Activated T-cell treated with anti-CD3 and anti-CD28 coated beads for 24 hours (primary cell): ENCODE results near the gene LCORL.
"Not testable (repeated sequence)": the region's sequence is repeated elsewhere in the genome, so short reads cannot be mapped to it uniquely, and the experiment has no call there.

Experiments used
- DNase-seq: peaks from one replicate; pipeline ENCODE4 v3.0.0-alpha.2; 2020; ENCODE audit warnings: low read depth

Gene LCORL

DNA sequence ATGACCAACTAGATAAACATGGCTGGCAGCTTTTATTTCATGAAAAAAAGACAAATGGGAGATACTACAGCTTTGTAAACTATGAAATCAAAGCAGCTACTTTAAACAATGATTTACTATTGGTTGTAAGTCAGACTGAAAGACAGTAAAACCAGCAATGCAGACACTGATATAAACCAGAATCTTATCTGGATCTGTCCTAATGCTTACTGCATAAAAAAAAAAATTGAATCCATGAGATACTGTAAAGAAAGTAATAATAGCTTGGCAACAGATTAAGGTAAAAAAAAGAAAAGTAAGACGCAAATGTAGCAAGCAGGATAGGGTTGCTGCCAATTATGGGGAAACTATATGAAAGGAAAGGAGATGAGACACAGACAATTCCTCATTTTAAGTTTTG lies 7.3 kb downstream of the LCORL start:
- no peak for DNase-seq

DNA sequence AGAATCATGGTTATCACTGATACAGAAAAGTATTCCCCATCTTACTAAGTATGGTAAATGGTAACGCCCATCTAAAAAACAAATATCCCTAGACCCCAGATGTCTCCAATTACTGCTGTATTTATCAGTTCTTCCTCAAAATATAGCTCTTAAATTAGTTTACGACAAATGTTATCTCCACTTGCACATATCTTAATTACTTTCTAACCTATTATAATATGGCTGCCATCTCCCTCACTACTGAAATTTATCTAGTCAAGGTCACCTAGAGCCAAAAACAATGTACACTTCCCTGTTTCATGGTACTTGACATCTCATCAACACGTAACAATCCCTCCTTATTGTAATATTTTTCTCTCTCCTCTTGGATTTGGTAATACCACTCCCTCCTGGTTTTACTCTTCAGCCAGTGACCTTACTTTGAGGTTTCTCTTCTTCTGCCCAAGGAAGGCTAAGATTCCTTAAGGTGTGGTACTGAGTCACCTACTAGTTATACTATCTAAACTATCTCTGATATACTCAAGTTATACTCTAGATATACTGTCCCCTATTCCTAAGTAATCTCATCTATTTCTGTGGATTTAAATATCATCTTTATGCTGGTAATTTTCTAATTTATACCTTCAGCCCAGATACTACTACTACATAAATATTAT lies 8.6 kb downstream of the LCORL start:
- no peak for DNase-seq

DNA sequence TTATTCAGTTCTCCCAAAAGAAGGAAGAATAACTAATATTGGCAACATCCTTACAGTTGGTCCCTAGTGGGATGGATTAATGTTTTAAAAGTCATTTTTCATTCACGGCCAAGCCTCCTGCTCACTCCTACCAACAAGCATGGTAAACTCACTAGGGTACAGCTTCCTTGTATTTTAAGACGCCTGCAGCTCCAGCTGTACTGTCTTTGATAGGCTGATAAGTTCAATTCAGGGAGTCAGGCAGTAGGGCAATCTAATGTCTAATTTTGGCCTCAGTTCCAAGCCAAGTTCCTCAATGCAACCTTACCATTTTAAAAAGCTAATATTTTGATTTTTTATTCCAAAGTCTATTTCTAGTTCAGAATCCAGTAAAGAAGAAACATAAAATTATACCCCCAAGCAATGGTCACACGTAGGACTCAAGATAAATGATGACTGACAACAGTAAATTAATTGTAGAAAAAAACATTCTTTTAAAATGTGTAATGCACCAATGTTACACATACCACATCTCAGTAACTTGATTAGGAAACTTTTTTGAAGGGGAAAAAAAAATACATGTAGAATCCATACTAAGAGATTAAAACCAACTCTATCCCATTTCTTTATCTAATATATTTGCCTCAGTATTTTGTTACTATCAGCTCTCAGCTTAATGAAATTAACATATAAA lies 9.3 kb downstream of the LCORL start:
- DNase-seq = no peak

DNA sequence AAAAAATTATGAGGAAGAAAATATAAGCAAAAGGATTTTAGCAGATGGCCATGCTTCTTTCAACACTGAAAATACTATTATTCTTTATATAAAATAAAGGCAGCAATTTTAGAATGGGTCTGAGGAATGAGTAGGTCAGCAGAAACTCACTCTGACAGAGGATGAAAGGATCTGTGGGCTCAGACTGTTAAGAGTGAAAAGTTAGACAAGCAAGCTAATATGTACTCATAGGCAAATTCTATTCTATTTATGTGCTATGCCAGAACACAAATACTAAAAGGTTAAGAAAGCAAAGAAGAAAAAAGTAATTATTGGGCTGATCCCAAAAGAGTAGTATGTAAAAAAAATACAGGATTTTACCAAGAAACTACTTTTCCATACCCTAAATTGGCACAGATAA lies 13.9 kb downstream of the LCORL start:
- no peak for DNase-seq

DNA sequence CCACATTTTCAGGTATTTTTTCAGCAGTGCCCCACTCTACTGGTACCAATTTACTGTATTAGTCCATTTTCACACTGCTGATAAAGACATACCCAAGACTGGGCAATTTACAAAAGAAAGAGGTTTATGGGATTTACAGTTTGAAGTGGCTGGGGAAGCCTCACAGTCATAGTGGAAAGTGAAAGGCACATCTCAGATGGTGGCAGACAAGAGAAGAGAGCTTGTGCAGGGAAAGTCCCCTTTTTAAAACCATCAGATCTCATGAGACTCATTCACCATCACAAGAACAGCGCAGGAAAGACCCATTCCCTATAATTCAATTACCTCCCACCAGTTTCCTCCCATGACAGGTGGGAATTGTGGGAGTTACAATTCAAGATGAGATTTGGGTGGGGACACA lies 15.1 kb downstream of the LCORL start:
- DNase-seq = not testable (repeated sequence)

DNA sequence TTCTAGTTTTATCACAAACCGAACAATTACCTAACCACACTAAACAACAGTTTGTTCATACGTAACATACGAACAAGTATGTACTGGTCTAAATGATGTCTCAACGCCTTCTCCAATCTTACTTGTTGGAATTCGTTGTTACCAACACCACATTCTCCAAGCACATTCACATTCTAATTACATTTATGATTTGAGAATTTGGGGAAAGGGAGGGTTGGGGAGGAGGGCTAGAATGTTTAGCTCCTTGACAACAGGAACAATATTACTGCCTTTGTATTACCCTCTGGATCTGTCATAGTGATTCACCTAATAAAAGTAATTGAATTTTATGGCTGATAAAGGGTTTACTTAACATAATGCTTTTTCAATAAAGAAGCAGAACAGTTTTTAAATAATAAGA lies 24.4 kb downstream of the LCORL start:
- no peak for DNase-seq

DNA sequence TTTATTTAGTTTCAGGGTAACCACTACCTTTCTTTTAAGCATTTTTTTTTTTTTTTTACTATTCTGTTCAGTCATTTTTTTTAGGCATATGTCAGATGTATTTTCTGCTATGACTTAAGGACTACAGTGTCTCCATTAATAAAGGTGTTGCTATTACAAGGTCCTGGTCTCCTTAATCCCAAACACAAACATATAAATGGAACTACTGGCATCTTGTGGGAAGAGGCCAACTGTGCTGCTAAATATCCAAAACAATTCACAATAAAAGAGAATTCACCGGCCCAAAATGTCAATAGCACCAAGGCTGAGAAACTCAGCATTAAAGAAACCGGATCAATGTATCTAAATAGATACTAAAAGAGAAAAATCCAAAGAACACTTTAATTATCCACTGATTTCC lies 26.4 kb downstream of the LCORL start:
- no peak for DNase-seq

DNA sequence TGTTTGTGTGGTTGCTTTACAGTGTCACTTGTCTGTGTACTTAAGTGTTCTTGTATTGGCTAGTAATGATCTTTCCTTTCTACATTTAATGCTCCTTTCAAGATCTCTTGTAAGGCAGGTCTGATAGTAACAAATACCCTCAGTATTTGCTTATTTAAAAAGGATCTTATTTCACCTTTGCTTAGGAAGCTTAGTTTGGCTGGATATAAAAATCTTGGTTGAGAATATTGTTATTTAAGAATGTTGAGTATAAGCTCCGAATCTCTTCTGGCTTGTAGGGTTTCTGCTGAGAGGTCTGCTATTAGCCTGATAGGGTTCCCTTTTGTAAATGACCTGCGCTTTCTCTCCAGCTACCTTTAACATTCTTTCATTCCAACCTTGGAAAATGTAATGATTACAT lies 35.7 kb downstream of the LCORL start:
- DNase-seq = no peak

DNA sequence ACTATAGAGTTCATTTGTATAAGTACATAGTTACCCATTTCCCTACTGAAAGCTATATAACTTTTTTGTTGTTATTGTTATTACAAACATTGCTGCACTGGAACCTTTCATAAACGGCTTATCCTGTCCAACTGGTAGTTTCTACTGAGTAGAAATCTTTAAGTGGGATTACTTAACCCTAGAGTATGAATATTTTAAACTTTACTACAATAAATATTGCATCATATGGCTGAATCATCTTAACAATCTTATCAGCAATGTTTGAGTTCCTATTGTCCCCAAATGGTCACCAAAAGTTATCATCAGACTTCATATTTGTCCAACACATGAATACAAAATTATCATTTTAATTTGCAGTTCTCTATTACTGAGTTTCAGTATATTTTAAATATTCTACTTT lies 40.5 kb downstream of the LCORL start:
- DNase-seq = no peak

DNA sequence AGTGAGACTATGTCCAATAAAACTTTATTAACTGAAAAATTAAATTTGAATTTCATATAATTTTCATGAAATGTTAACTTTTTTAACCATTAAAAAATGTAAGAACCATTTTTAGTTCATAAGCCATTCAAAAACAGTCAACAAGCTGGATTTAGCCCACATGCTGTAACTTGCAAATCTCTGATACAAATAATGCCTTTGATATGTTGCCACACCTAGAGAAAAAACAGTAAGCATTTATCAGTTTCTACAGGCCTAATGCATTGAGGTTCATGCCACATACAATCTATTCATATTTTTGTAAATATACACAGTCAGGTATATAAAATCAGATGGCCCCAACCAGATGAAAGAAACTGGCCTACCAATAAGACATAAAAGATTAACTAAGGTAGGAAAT lies 52.8 kb downstream of the LCORL start:
- DNase-seq = no peak

DNA sequence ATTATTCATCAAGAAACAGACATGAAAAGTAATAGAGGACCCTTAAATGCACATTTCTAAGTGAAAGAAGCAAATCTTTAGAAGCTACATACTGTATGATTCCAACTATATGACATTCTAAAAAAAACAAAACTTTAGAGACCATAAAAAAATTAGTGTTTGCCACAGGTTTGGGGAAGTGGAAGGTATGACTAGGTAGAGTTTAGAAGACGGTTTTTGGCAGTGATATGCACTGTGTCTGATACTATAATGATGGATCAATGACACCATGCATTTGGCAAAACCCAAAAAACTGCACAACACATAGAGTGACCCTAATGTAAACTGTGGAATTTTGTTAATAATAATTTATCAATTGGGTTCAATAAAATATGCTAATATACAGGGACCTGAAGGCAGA lies 54.5 kb downstream of the LCORL start:
- DNase-seq = no peak

DNA sequence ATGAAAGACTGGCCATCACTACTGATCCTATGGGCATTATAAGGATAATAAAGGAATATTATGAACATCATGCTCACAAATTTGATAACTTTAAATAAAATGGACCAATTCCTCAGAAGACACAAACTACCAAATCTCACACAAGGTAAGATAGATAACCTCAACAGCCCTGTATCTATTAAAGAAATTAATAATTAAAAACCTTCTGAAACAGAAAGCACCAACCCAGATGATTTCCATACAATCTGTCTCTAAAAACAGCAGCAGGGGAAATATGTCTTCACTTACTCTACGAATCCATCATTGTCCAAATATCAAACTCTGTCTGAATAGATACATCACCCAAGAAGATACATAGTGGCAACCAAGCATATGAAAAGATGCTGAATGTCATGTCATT lies 55.2 kb downstream of the LCORL start:
- DNase-seq = no peak

DNA sequence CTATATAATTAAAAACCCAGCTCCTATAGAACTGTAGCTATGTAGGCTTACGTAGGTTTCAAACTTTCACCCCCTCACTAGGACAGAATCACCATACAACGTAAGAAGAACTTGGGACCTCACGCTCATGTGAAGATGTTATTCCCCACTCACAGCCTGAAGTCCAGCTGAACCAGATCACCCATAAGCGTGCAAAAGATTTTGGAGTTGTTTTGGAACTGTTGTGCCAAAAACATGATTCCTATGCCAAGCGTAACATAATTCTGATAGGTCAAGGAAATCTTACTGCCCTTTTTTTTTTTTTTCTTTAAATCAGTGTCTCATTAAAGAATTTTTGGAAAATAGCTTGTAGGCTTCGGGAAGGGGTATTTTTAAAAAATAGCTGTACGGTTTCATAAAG lies 57.0 kb downstream of the LCORL start:
- DNase-seq = no peak

DNA sequence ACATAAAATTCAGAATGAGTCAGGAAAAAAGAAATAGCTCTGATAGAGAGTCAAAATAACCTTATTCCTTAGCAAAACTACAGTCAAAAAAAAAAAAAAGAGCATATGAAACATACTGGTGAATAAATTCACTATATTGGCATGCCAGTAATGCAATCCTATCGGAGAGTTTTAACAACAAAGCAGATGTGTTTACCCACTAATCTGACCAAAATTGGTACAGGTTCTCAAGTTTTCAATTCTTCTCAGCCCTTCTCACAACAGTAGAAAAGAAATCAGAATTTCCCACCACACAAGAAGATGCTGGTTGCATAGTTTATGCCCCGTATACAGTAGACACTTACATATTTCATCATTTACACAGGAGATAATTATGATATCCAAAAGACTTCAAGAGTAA lies 59.4 kb downstream of the LCORL start:
- DNase-seq = no peak

DNA sequence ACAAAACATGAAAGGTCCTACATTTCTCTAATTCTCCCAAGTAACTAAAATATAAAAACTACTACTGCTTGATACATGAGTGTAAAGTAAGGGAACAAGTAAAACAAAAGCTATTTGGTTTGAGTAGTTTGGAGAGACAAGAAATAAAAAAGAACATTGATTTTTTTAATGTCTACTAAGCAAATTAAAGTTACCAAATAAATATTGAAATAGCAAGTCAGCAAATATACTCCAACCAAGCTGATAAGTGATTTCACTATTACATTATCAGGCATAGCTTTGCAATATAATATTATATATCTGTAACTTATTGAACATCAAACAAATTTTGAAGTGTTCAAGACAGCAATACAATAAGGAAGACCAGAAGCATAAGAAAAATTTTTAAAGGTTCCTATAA lies 60.3 kb downstream of the LCORL start:
- no peak for DNase-seq

DNA sequence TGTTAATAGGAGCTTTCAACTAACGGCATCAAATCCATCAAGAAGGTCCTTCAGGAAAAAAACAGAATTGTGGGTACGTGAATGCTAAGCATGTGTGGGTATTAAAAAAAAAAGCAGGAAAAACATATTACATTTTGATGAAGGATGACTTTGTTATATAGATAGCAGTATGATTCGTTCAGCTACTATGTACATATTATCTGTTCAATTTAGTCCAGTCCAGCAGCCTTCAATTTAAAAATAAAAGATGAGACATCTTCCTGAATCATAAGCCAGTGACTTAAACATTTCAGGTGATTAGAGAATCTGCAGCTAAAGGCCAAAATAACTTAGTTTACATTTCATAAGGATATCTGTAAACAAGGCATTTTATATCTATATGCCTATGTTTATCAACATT lies 63.4 kb downstream of the LCORL start:
- no peak for DNase-seq

DNA sequence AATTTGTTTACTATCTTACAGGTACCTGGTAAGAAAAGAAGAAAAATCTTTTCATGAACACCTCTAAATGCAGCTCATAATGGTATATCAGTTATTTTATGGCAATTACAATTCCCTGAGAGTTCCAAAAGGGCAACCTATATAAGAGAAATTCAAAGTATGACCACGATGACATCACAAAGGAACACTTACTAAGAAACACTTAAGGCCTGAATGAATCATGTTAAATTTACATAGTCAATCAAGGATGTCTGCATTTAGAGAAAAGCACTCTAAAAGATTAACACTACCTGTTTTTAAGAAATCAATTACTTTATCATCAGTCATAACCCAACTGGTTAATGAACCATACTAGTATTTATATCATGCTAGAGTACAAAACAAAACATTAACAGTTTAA lies 63.9 kb downstream of the LCORL start:
- no peak for DNase-seq

DNA sequence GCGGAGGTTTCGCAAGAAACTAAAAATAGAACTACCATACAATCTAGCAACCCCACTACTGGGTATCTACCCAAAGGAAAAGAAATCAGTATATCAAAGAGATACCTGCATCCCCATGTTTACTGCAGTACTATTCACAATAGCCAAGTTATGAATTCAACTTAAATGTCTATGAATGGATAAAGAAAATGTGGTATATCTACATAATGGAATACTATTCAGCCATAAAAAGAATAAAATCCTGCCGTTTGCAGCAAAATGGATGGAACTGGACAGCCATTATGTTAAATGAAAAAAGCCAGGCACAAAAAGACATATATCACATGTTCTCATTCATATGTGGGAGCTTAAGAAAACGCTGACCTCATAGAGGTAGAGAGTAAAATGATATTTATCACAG lies 65.3 kb downstream of the LCORL start:
- DNase-seq = no peak

DNA sequence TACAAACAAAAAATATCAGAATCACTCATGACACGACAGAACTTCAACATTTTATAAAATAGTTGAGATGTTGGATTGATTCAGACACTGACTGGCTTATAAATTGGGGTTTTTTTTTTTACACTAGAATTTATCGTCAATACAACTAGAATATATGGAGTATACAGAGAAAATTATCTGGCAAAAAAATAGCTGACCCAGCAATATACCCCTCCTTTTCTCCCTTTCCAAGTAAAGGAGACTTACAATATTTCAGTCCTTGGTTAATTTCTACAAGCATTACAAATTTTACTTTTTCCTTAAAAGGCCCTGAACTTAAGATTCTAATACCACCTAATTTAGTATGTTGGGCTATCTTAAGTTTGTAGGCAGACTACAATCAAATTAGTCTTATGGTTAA lies 76.3 kb downstream of the LCORL start:
- no peak for DNase-seq

DNA sequence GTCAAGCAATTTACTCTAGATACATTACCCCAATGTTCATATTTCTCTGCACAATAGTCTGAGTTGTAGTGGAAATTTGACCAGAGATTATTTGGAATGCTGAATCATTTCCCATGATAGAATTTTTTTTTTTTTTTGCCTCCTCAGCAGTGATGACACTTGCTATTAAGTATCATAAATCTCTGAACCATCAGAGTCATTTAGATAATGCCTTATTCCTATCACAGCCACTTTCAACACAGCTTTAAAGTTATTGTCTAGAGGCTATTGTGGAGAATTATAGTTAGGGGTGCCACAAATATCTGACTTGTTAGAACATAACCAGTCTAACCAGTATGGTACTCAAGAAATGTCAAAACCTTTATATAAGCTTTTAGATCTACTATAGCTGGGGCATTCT lies 79.8 kb downstream of the LCORL start:
- DNase-seq = no peak

DNA sequence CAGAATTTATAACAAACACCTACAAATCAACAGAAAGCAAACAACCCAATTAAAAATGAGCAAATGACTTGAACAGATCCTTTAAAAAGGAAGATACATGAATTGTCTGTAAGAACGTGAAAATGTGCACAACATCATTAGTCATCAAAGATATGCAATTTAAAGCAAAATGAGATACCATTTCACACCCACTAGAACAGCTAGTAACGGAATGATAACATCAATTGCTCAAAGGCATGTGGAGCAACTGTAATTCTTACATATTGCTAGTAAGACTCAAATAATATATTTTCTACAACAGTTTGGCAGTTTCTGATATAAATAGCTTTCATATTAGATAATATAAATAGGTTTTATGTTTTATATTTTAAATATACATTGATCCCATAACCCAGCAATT lies 82.5 kb downstream of the LCORL start:
- DNase-seq = no peak

DNA sequence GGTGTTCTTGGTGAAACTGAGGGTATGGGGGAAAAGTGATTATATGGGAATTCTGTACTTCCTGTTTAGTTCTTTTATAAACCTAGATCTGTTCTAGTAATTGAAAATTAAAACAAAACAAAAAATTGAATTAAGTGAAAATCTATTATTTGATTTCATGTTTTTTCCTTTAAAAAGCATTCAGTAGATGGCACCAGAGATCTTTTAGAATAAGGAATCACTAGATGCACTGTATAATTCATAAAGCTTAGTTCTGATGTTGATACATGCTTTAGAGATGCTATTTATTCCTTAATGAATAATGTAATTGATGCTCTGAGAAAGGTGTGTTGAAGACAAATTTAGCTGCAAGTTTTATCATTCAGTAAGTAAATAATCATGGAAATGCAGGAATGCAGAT lies 87.3 kb downstream of the LCORL start:
- DNase-seq = no peak

DNA sequence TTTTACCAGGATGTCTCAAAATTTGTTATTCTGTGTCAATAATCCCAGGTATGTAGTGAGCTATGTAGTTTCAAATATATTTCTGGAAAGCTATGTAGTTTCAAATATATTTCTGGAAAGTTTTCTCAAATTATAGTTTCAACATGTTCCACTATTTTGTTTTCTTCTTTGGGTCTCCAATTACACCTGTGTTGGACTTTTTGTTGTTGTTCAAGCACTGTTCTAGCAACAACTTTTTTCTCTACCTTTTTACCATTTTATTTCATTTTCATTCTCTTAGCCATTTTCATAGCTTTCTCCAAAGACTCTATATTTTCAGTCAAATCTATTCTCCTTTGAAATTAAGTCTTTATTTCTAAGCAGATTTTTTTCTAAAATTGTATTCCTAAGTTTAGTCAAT lies 88.4 kb downstream of the LCORL start:
- DNase-seq = no peak

DNA sequence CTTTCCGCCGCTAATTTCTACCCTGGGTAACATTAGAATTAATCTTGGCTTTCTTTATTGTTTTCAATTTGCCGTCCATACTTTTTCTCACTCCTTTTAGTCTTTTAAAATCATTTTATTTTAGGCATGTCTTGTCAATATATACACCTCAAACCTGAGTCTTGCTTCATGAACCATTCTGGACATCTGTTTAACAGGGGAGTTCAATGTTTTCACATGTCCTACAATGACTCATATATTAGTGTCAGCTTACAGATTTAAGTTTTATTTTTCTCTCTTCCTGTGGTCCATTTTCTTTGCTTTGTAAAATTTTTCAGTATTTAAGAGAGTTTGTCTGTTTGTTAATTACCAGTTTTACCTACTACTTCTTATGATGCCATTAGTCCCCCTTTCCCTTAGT lies 89.5 kb downstream of the LCORL start:
- DNase-seq = no peak
